Pancreas (tissue), 10 donors: Measurements from ENCODE around the gene IL1RL1. TPM values are rescaled to one million over a fixed set of nuclear protein-coding genes. Genes with fewer than 3 reads are reported as not detected.

Source experiments
- ATAC-seq, 4 donors: fragments of 200-7000 bp; cut with Tn5 transposase; one replicate each; pipeline versions ENCODE4 v1.8.0 to v1.9.1; 2020; ENCODE audit warnings: mild to moderate bottlenecking in 4 of 4, moderate library complexity in 4 of 4
- DNase-seq, 6 donors: peaks; one replicate each; pipeline ENCODE4 v3.0.0-alpha.2; 2020
- FAIRE-seq: peaks from 2 replicates; lab custom pipeline; 2012; peaks lifted over from hg19 to GRCh38; lab: Jason Lieb, UNC
- H3K27ac ChIP-seq, 4 donors: fragments of 200-600 bp; sonication (generic); 1 replicate in 3 of 4; 2 replicates in 1 of 4; pipeline versions ENCODE4 v1.5.0 to v1.8.0; 2020
- H3K27me3 ChIP-seq, 4 donors: fragments of 200-600 bp; one replicate each; pipeline ENCODE4 v1.8.0; 2021
- H3K36me3 ChIP-seq, 3 donors: fragments of 200-600 bp; sonication (generic) in 1 of 3; one replicate each; pipeline versions ENCODE4 v1.5.0 to v1.8.0; 2020 to 2021
- H3K4me1 ChIP-seq, 3 donors: fragments of 200-600 bp; one replicate each; pipeline ENCODE4 v1.8.0; 2021
- H3K4me3 ChIP-seq, 4 donors: fragments of 200-600 bp; sonication (generic) in 2 of 4; one replicate each; pipeline versions ENCODE4 v1.5.0 to v1.8.0; 2020 to 2021
- H3K9me3 ChIP-seq, 4 donors: fragments of 200-600 bp; one replicate each; pipeline ENCODE4 v1.8.0; 2021
- CTCF ChIP-seq, 4 donors: fragments of 200-600 bp; sonication (generic) in 3 of 4; IDR thresholded peaks; one replicate each; pipeline versions ENCODE4 v1.5.0 to v1.8.0; 2021; ENCODE audit warnings: antibody characterized with exemption in 4 of 4
- WGBS, 2 donors: extraction: QIAGEN DNeasy Blood & Tissue Kit; methylation state at CpG; one replicate each; pipeline ENCODE4 v1.1.7; 2013; 5-methylcytosine and 5-hydroxymethylcytosine counted together
- intact Hi-C, 3 donors: fragments of 100-400 bp; cut with DNase I; formaldehyde crosslinking; loops; one replicate each; pipeline versions ENCODE4 v1.11.1 to v1.14.2; 2022
- polyA plus RNA-seq, 2 donors: library from polyadenylated mRNA; stranded (reverse); fragments of 200-250 nt; gene quantifications; one replicate each; pipeline ENCODE4 v1.2.3, GENCODE V29; 2013
- total RNA-seq, 6 donors: library from RNA; stranded (reverse); fragmentation: NEBNext Ultra II Directional in 4 of 6; extraction: Animal tissue kit (Norgen Biotek cat#: 25700) in 4 of 6; gene quantifications; one replicate each; pipeline versions ENCODE4 v1.2.1 to v1.2.4, GENCODE V29; 2021 to 2023
- donor health status: healthy with polysubstance abuse.
- donor health status: DM: no; HTN: no; CAD: no; lungs with moderate emphysema.
- donor health status: DM: no; HTN: no; CAD: no.
- donor health status: control.
- donor health status: control.
- donor health status: Bipolar disorder and iron deficiency.
- donor health status: DM: yes; HTN: yes; CAD: no.
- donor health status: DM: no; HTN: no; CAD: no.
- donor health status: DM: no; HTN: no; CAD: no.
- donor health status: DM: yes; HTN: yes; CAD: no.

The IL1RL1 gene
- total and polyA plus RNA-seq, 8 donors = 0.28 to 2.5 (median 1.1) TPM

GRCh38 chr2:102386867-102387541, 75.6 kb downstream of the IL1RL1 start:
- no peaks in the 10 kb centered on the region for H3K4me1 ChIP-seq
- FAIRE-seq = no peak
- intact Hi-C loops = no loop called here
- DNase-seq = no peak
- no peaks in the 10 kb centered on the region for H3K36me3 ChIP-seq
- no peak for ATAC-seq
- no peaks in the 10 kb centered on the region for H3K27me3 ChIP-seq
- WGBS, 2 donors = 55 to 72% methylated on average over 3 of the region's 3 CpGs
- TF ChIP-seq CTCF (IDR thresholded peaks at IDR 0.05) = no peak
- no peak overlapping the region for H3K4me3 ChIP-seq
- H3K9me3 ChIP-seq = peaks cover 0 to 4% (median 0%) of the 10 kb centered on the region in 4 donors
- no peak overlapping the region for H3K27ac ChIP-seq

GRCh38 chr2:102387763-102388546, 76.6 kb downstream of the IL1RL1 start:
- Histone ChIP-seq H3K4me3 (no peak overlapping the region), H3K9me3 (peaks cover 0 to 4% (median 0%) of the 10 kb centered on the region in 4 donors), H3K27ac (no peak overlapping the region), H3K36me3 (no peaks in the 10 kb centered on the region), H3K4me1 (no peaks in the 10 kb centered on the region), H3K27me3 (no peaks in the 10 kb centered on the region)
- no peak for TF ChIP-seq CTCF (IDR thresholded peaks at IDR 0.05)
- DNase-seq (no peak), ATAC-seq (no peak), FAIRE-seq (no peak)
- WGBS, 2 donors = 76 to 85% methylated on average over 7 of the region's 7 CpGs
- intact Hi-C loops = no loop called here

- ATAC-seq (no peak), DNase-seq (no peak), FAIRE-seq (no peak)
- Histone ChIP-seq H3K27ac (no peak overlapping the region), H3K36me3 (no peaks in the 10 kb centered on the region), H3K4me3 (no peak overlapping the region), H3K27me3 (no peaks in the 10 kb centered on the region), H3K9me3 (no peaks in the 10 kb centered on the region), H3K4me1 (no peaks in the 10 kb centered on the region)
- intact Hi-C loops = no loop called here
- no peak for TF ChIP-seq CTCF (IDR thresholded peaks at IDR 0.05)
- WGBS, 2 donors = 60 to 69% methylated on average over 2 of the region's 2 CpGs
Observed at GRCh38 chr2:102391565-102391964, 80.2 kb downstream of the IL1RL1 start.

GRCh38 chr2:102392096-102392495, 80.7 kb downstream of the IL1RL1 start:
- ATAC-seq (no peak), DNase-seq (no peak), FAIRE-seq (no peak)
- TF ChIP-seq CTCF (IDR thresholded peaks at IDR 0.05) = no peak
- 57 to 58% methylated on average over 3 of the region's 3 CpGs for WGBS, 2 donors
- H3K4me1 ChIP-seq = no peaks in the 10 kb centered on the region
- no peak overlapping the region for H3K4me3 ChIP-seq
- no peaks in the 10 kb centered on the region for H3K36me3 ChIP-seq
- no peaks in the 10 kb centered on the region for H3K27me3 ChIP-seq
- intact Hi-C loops = no loop called here
- H3K9me3 ChIP-seq = no peaks in the 10 kb centered on the region
- H3K27ac ChIP-seq = no peak overlapping the region

- H3K27ac ChIP-seq = no peak overlapping the region
- no peak for TF ChIP-seq CTCF (IDR thresholded peaks at IDR 0.05)
- H3K9me3 ChIP-seq = no peaks in the 10 kb centered on the region
- DNase-seq (no peak), ATAC-seq (no peak), FAIRE-seq (no peak)
- no peak overlapping the region for H3K4me3 ChIP-seq
- H3K27me3 ChIP-seq = no peaks in the 10 kb centered on the region
- no peaks in the 10 kb centered on the region for H3K4me1 ChIP-seq
- H3K36me3 ChIP-seq = no peaks in the 10 kb centered on the region
- WGBS, 2 donors = 25 to 30% methylated on average over 1 of the region's 1 CpG
- intact Hi-C loops = no loop called here
Observed at GRCh38 chr2:102392942-102393341, 81.6 kb downstream of the IL1RL1 start.
